Prostate gland (tissue), 2 donors: ENCODE results near the gene PHACTR2. TPM values are rescaled to one million over a fixed set of nuclear protein-coding genes. Genes with fewer than 3 reads are reported as not detected.

Experiments
- DNase-seq: peaks from one replicate; pipeline ENCODE4 v3.0.0-alpha.2; 2019; ENCODE audit warnings: low spot score
- H3K27ac ChIP-seq, 2 donors: fragments of 200-600 bp; sonication (generic); 2 replicates each; pipeline ENCODE4 v1.5.1; 2017 to 2019
- H3K27me3 ChIP-seq: fragments of 200-600 bp; sonication (generic); replicated peaks from 2 replicates; pipeline ENCODE4 v1.5.1; 2019; ENCODE audit not compliant: insufficient read depth
- H3K36me3 ChIP-seq, 2 donors: fragments of 200-600 bp; sonication (generic); 1 replicate in 1 of 2; 2 replicates in 1 of 2; pipeline versions ENCODE4 v1.5.1 to v1.8.1; 2017 to 2019
- H3K4me1 ChIP-seq: fragments of 200-600 bp; sonication (generic); replicated peaks from 2 replicates; pipeline ENCODE4 v1.5.1; 2019
- H3K4me3 ChIP-seq, 2 donors: fragments of 200-600 bp; sonication (generic); 2 replicates each; pipeline ENCODE4 v1.5.1; 2017 to 2019
- H3K9me3 ChIP-seq: fragments of 200-600 bp; sonication (generic); 2 replicates; pipeline ENCODE4 v1.5.1; 2017
- POLR2A ChIP-seq: fragments of 450-650 bp; IDR thresholded peaks from one replicate; pipeline ENCODE4 v1.6.1; 2016; ENCODE audit warnings: antibody characterized with exemption, mild to moderate bottlenecking
- POLR2AphosphoS5 ChIP-seq: sonication (generic); formaldehyde crosslinking; IDR thresholded peaks from one replicate; pipeline ENCODE4 v1.6.1; 2017; ENCODE audit warnings: antibody characterized with exemption
- WGBS: methylation state at CpG from one replicate; pipeline ENCODE4 v1.1.5; 2018; 5-methylcytosine and 5-hydroxymethylcytosine counted together
- intact Hi-C: fragments of 100-400 bp; cut with DNase I; formaldehyde crosslinking; loops from one replicate; pipeline ENCODE4 v1.14.2; 2022
- total RNA-seq, 2 donors: library from RNA; depleted of rRNA; stranded (reverse); fragments of >200 nt; gene quantifications; one replicate each; pipeline ENCODE4 v1.1.0, GENCODE V29; 2016
- TF ChIP-seq, protein P1 (sequence below), 4 experiments: fragments of 200-600 bp in 2 of 4; fragments of 450-650 bp in 2 of 4; sonication (generic) in 2 of 4; IDR thresholded peaks; 1 replicate in 3 of 4; 2 replicates in 1 of 4; pipeline ENCODE4 v1.5.1; 2016 to 2019; ENCODE audit warnings: antibody characterized with exemption in 4 of 4, mild to moderate bottlenecking in 2 of 4, moderate library complexity in 2 of 4

The PHACTR2 gene
- total RNA-seq, 2 donors from 2014 or later, result 41.4 to 108 TPM

DNA sequence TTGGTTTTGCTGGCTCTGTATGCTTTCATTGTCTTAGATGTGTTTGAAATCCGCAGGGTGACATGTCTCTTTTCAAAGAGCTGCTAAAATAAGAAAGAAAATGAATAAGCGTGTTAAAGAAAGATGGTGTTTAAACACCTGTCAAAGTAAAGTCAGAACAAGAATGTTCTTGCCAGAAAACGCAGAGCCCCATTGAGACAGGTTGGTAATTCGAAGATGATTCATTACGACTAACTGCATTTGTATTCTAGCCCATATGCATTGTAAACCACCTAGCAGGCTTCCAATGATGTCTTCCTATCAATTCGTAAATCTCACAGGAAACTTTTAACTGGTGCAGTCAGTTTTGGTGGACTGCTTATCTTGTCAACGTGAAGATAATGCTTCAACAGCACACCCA lies 16.8 kb downstream of the PHACTR2 start:
- H3K9me3 ChIP-seq, result no peaks in the 10 kb centered on the region
- H3K4me3 ChIP-seq, result no peak overlapping the region
- H3K27me3 ChIP-seq, result no peaks in the 10 kb centered on the region
- H3K27ac ChIP-seq, result no peak overlapping the region
- H3K36me3 ChIP-seq, result no peaks in the 10 kb centered on the region
- intact Hi-C loops, result no loop called here
- peaks cover 4% of the 10 kb centered on the region for H3K4me1 ChIP-seq
- TF ChIP-seq POLR2AphosphoS5 (no peak), POLR2A (no peak)
- TF ChIP-seq, protein P1, sequence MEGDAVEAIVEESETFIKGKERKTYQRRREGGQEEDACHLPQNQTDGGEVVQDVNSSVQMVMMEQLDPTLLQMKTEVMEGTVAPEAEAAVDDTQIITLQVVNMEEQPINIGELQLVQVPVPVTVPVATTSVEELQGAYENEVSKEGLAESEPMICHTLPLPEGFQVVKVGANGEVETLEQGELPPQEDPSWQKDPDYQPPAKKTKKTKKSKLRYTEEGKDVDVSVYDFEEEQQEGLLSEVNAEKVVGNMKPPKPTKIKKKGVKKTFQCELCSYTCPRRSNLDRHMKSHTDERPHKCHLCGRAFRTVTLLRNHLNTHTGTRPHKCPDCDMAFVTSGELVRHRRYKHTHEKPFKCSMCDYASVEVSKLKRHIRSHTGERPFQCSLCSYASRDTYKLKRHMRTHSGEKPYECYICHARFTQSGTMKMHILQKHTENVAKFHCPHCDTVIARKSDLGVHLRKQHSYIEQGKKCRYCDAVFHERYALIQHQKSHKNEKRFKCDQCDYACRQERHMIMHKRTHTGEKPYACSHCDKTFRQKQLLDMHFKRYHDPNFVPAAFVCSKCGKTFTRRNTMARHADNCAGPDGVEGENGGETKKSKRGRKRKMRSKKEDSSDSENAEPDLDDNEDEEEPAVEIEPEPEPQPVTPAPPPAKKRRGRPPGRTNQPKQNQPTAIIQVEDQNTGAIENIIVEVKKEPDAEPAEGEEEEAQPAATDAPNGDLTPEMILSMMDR (IDR thresholded peaks at IDR 0.05), result no peak
- WGBS, result 25% methylated on average over 7 of the region's 7 CpGs
- DNase-seq, result no peak

DNA sequence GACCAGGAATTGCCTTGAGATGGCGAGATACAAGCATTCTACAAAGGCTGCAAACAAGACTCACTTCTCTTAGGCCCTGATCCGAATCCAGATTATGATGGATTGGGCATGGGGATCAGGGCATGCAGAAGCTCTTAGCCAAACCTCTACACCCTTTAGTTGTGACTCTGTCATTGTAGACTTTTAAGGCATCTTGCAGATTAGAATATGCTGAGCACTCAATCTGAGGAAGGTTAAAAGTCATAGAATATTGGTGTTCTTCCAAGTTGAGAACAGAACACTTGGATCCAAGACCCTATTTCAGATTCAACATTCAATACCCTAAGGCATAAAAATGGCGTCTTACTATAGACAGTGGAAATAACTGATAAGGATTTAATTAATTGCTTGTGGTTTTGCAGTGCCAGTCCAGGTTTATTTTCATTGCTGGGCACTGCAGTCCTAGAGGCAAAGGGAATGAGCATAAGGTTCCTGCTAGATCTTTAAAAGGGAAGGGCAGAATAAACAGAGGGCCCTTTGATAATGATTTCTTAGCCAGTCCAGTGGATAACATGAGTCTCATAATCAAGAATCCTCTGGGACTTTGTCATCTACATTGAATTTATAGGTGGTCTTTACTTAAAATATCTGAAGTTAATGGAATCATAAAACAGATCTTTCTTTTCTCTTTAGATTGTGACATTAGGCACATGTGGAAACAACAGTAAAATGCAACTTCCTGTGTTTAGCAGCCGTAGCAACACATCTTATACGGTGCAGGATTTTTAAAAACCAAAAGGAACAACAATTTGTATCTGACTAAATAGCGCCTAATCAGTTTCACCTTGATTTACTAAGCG lies 17.6 kb downstream of the PHACTR2 start:
- Histone ChIP-seq H3K27ac (peak overlapping the region in 1 of 2 donors; percentile 3), H3K9me3 (no peaks in the 10 kb centered on the region), H3K4me1 (peaks cover 4% of the 10 kb centered on the region), H3K4me3 (no peak overlapping the region), H3K27me3 (no peaks in the 10 kb centered on the region), H3K36me3 (no peaks in the 10 kb centered on the region)
- WGBS, result 54% methylated on average over 7 of the region's 7 CpGs
- no peak for DNase-seq
- intact Hi-C loops, result no loop called here
- TF ChIP-seq, protein P1 (IDR thresholded peaks at IDR 0.05), result no peak
- TF ChIP-seq POLR2AphosphoS5 (no peak), POLR2A (no peak)

DNA sequence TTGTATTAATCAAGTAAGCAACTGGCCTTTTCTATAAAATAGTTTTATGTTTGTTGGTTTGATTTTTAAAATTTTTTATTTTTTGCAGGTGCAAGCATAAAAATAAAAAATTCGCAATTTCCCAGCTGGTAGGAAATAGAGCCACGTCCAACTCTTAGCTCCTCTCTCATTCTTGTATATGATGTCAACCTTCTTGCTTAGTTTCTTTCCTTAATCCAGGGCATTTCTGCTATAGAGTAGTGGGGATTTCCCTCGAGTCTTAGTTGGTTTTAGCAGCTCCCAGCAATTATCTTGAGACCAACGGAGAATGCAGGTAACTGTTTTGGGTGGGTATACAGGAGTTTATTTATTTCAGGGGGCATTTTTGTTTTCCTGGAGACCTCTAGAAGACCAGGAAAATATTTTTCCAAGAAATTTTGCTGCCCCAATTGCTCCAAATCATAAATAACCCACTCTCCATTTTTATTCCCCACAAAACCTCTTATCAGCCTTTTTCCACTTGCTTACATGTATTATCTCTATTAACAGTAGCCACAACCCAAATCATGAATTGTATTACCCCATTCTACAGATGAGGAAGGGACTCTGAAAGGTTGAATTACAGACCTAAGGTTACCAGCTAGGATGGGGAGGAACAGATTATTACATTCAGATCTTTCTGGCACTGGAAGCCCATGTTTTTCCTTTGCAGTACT lies 18.4 kb downstream of the PHACTR2 start:
- no peak for DNase-seq
- H3K9me3 ChIP-seq, result no peaks in the 10 kb centered on the region
- H3K27me3 ChIP-seq, result no peaks in the 10 kb centered on the region
- intact Hi-C loops, result no loop called here
- 56% methylated on average over 4 of the region's 4 CpGs for WGBS
- TF ChIP-seq POLR2A (no peak), POLR2AphosphoS5 (no peak)
- TF ChIP-seq, protein P1 (IDR thresholded peaks at IDR 0.05), result no peak
- H3K4me1 ChIP-seq, result peaks cover 4% of the 10 kb centered on the region
- peak overlapping the region; percentile 18 to 22 for H3K27ac ChIP-seq
- no peak overlapping the region for H3K4me3 ChIP-seq
- H3K36me3 ChIP-seq, result no peaks in the 10 kb centered on the region

GRCh38 chr6:143696664-143697000 lies 18.9 kb downstream of the PHACTR2 start:
- Histone ChIP-seq H3K36me3 (no peaks in the 10 kb centered on the region), H3K9me3 (no peaks in the 10 kb centered on the region), H3K4me1 (peaks cover 4% of the 10 kb centered on the region), H3K4me3 (no peak overlapping the region), H3K27me3 (no peaks in the 10 kb centered on the region), H3K27ac (peak overlapping the region; percentile 18 to 22)
- 41% methylated on average over 2 of the region's 2 CpGs for WGBS
- TF ChIP-seq POLR2AphosphoS5, result no peak
- TF ChIP-seq POLR2A, result no peak
- TF ChIP-seq, protein P1 (IDR thresholded peaks at IDR 0.05), result no peak
- intact Hi-C loops, result no loop called here
- DNase-seq, result no peak
